H9 (cell line): ENCODE data around the gene CAMKV. TPM values are rescaled to one million over a fixed set of nuclear protein-coding genes. Genes with fewer than 3 reads are reported as not detected.
"Not testable (repeated sequence)": the region's sequence is repeated elsewhere in the genome, so short reads cannot be mapped to it uniquely, and the experiment has no call there.

Experiments
- DNase-seq: peaks from one replicate; pipeline ENCODE4 v3.0.0-alpha.2; 2017
- H2AFZ ChIP-seq: one replicate; pipeline ENCODE4 v1.6.1; 2013; ENCODE audit warnings: mild to moderate bottlenecking, low read length, control low read depth, moderate library complexity
- H2AK5ac ChIP-seq: 2 replicates; pipeline ENCODE4 v1.6.1; 2013; ENCODE audit warnings: low read length, control low read depth, mixed read lengths; ENCODE audit not compliant: insufficient read length
- H2BK120ac ChIP-seq: one replicate; pipeline ENCODE4 v1.6.1; 2013; ENCODE audit warnings: low read depth, mild to moderate bottlenecking, low read length, control low read depth, inconsistent platforms; ENCODE audit not compliant: poor library complexity, severe bottlenecking
- H2BK12ac ChIP-seq: 2 replicates; pipeline ENCODE4 v1.6.1; 2013; ENCODE audit warnings: low read length, control low read depth, mixed read lengths, low read depth; ENCODE audit not compliant: insufficient read length
- H2BK15ac ChIP-seq: 2 replicates; pipeline ENCODE4 v1.6.1; 2013; ENCODE audit warnings: low read depth, low read length, control low read depth
- H2BK20ac ChIP-seq: one replicate; pipeline ENCODE4 v1.6.1; 2013; ENCODE audit warnings: low read depth, mild to moderate bottlenecking, low read length, control low read depth, inconsistent platforms; ENCODE audit not compliant: poor library complexity, severe bottlenecking
- H2BK5ac ChIP-seq: 2 replicates; pipeline ENCODE4 v1.6.1; 2013; ENCODE audit warnings: low read length, control low read depth, mixed read lengths; ENCODE audit not compliant: insufficient read length
- H3K14ac ChIP-seq: 2 replicates; pipeline ENCODE4 v1.6.1; 2013; ENCODE audit warnings: low read length, control low read depth; ENCODE audit not compliant: insufficient read depth
- H3K18ac ChIP-seq: 2 replicates; pipeline ENCODE4 v1.6.1; 2013; ENCODE audit warnings: low read depth, mild to moderate bottlenecking, mixed read lengths, low read length, control low read depth; ENCODE audit not compliant: insufficient read length
- H3K23ac ChIP-seq: 2 replicates; pipeline ENCODE4 v1.6.1; 2013; ENCODE audit warnings: low read length, control low read depth, mixed read lengths, low read depth; ENCODE audit not compliant: insufficient read length
- H3K23me2 ChIP-seq: 2 replicates; pipeline ENCODE4 v1.6.1; 2013; ENCODE audit warnings: low read depth, mild to moderate bottlenecking, mixed read lengths, low read length, control low read depth; ENCODE audit not compliant: insufficient read length, poor library complexity, severe bottlenecking
- H3K27ac ChIP-seq: 2 replicates; pipeline ENCODE4 v1.5.1; 2013; ENCODE audit warnings: low read length, control low read depth, mixed read lengths, low read depth; ENCODE audit not compliant: insufficient read length
- H3K27me3 ChIP-seq: 2 replicates; pipeline ENCODE4 v1.6.1; 2013; ENCODE audit warnings: low read length, control low read depth, inconsistent platforms; ENCODE audit not compliant: insufficient read depth
- H3K4ac ChIP-seq: 2 replicates; pipeline ENCODE4 v1.6.1; 2013; ENCODE audit warnings: low read depth, mild to moderate bottlenecking, control low read depth, inconsistent platforms, low read length, moderate library complexity
- H3K4me1 ChIP-seq: 2 replicates; pipeline ENCODE4 v1.6.1; 2013; ENCODE audit warnings: low read length, control low read depth, inconsistent platforms; ENCODE audit not compliant: insufficient read depth
- H3K4me2 ChIP-seq: 2 replicates; pipeline ENCODE4 v1.6.1; 2013; ENCODE audit warnings: low read length, control low read depth, mixed read lengths; ENCODE audit not compliant: insufficient read length, insufficient read depth
- H3K56ac ChIP-seq: 2 replicates; pipeline ENCODE4 v1.6.1; 2013; ENCODE audit warnings: low read depth, mild to moderate bottlenecking, mixed read lengths, low read length, control low read depth; ENCODE audit not compliant: insufficient read length
- H3K79me1 ChIP-seq: 2 replicates; pipeline ENCODE4 v1.6.1; 2013; ENCODE audit warnings: low read depth, mild to moderate bottlenecking, moderate library complexity, low read length, control low read depth, inconsistent platforms; ENCODE audit not compliant: insufficient read depth, poor library complexity, severe bottlenecking
- H3K79me2 ChIP-seq: 2 replicates; pipeline ENCODE4 v1.6.1; 2013; ENCODE audit warnings: low read length, control low read depth, inconsistent platforms; ENCODE audit not compliant: insufficient read depth
- H3K9ac ChIP-seq: 2 replicates; pipeline ENCODE4 v1.6.1; 2013; ENCODE audit warnings: low read length, control low read depth, mixed read lengths; ENCODE audit not compliant: insufficient read length; ENCODE audit errors: extremely low read depth
- H3K9me3 ChIP-seq: one replicate; pipeline ENCODE4 v1.6.1; 2013; ENCODE audit warnings: low read depth, low read length, inconsistent platforms; ENCODE audit not compliant: control insufficient read depth
- H3T11ph ChIP-seq: one replicate; pipeline ENCODE4 v1.6.1; 2013; ENCODE audit warnings: mild to moderate bottlenecking, low read length, control low read depth, inconsistent platforms
- H4K20me1 ChIP-seq: one replicate; pipeline ENCODE4 v1.6.1; 2013; ENCODE audit not compliant: control insufficient read depth, insufficient read length, insufficient read depth
- H4K5ac ChIP-seq: 2 replicates; pipeline ENCODE4 v1.6.1; 2013; ENCODE audit warnings: low read depth, mild to moderate bottlenecking, mixed read lengths, low read length, control low read depth; ENCODE audit not compliant: insufficient read length
- H4K8ac ChIP-seq: replicated peaks from 2 replicates; pipeline ENCODE4 v1.6.1; 2013; ENCODE audit warnings: low read length, control low read depth, mixed read lengths, low read depth; ENCODE audit not compliant: insufficient read length
- H4K91ac ChIP-seq: 2 replicates; pipeline ENCODE4 v1.6.1; 2013; ENCODE audit warnings: low read depth, mild to moderate bottlenecking, moderate library complexity, mixed read lengths, low read length, control low read depth; ENCODE audit not compliant: insufficient read length
- H3K27ac Mint-ChIP-seq, 3 experiments: 2 replicates in 2 of 3; 3 replicates in 1 of 3; pipeline ENCODE4 v1.8.0; 2020 to 2021; ENCODE audit warnings: mixed read lengths in 3 of 3, mild to moderate bottlenecking in 1 of 3, moderate library complexity in 1 of 3
- H3K27me3 Mint-ChIP-seq: 2 replicates; pipeline ENCODE4 v1.8.0; 2021; ENCODE audit warnings: low read depth, mild to moderate bottlenecking, moderate library complexity, mixed read lengths
- H3K36me3 Mint-ChIP-seq, 3 experiments: 2 replicates in 2 of 3; 3 replicates in 1 of 3; pipeline ENCODE4 v1.8.0; 2020 to 2021; ENCODE audit warnings: low read depth in 3 of 3, mixed read lengths in 3 of 3; ENCODE audit not compliant: insufficient read depth in 1 of 3
- H3K4me1 Mint-ChIP-seq, 2 experiments: 2 replicates each; pipeline ENCODE4 v1.8.0; 2020; ENCODE audit warnings: mixed read lengths in 2 of 2
- H3K4me3 Mint-ChIP-seq, 2 experiments: 2 replicates in 1 of 2; 3 replicates in 1 of 2; pipeline ENCODE4 v1.8.0; 2020 to 2021; ENCODE audit warnings: mild to moderate bottlenecking in 2 of 2, mixed read lengths in 2 of 2, moderate library complexity in 1 of 2
- H3K9me3 Mint-ChIP-seq, 2 experiments: 2 replicates in 1 of 2; 3 replicates in 1 of 2; pipeline ENCODE4 v1.8.0; 2020; ENCODE audit warnings: mild to moderate bottlenecking in 2 of 2, mixed read lengths in 2 of 2, moderate library complexity in 1 of 2
- CTCF ChIP-seq: fragments of 200-600 bp; sonication (generic); conservative IDR thresholded peaks from 3 replicates; pipeline ENCODE4 v1.8.0; 2021; ENCODE audit warnings: antibody characterized with exemption, mild to moderate bottlenecking
- WGBS: extraction: QIAGEN DNeasy Blood & Tissue Kit; methylation state at CpG from one replicate; pipeline ENCODE4 v1.1.7; 2013; ENCODE audit warnings: missing lambda C conversion rate, low lambda C conversion rate, mixed read lengths; ENCODE audit not compliant: insufficient read length; ENCODE audit errors: extremely low coverage; 5-methylcytosine and 5-hydroxymethylcytosine counted together
- long read RNA-seq: library from polyadenylated mRNA; unstranded; transcript quantifications from one replicate; pipeline ENCODE4 v2.0.0, GENCODE V29; 2020
- total RNA-seq: library from RNA; stranded (reverse); gene quantifications from 2 replicates; pipeline ENCODE4 v1.2.1, GENCODE V29; 2021

CAMKV gene, protein sequence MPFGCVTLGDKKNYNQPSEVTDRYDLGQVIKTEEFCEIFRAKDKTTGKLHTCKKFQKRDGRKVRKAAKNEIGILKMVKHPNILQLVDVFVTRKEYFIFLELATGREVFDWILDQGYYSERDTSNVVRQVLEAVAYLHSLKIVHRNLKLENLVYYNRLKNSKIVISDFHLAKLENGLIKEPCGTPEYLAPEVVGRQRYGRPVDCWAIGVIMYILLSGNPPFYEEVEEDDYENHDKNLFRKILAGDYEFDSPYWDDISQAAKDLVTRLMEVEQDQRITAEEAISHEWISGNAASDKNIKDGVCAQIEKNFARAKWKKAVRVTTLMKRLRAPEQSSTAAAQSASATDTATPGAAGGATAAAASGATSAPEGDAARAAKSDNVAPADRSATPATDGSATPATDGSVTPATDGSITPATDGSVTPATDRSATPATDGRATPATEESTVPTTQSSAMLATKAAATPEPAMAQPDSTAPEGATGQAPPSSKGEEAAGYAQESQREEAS
- total RNA-seq: 50.4 and 54.2 TPM in 2 replicates
- long read RNA-seq, transcript CAMKV-209 (11 exons, 3,314 nt): minor isoform, 109 of 369 reads
- long read RNA-seq, transcript CAMKV-215 (12 exons, 2,905 nt): major isoform, 124 of 369 reads
- long read RNA-seq, partial matches to known transcripts: 15 of 369 reads
- long read RNA-seq, other reads (novel, unspliced or antisense): 116 of 369 reads

DNA sequence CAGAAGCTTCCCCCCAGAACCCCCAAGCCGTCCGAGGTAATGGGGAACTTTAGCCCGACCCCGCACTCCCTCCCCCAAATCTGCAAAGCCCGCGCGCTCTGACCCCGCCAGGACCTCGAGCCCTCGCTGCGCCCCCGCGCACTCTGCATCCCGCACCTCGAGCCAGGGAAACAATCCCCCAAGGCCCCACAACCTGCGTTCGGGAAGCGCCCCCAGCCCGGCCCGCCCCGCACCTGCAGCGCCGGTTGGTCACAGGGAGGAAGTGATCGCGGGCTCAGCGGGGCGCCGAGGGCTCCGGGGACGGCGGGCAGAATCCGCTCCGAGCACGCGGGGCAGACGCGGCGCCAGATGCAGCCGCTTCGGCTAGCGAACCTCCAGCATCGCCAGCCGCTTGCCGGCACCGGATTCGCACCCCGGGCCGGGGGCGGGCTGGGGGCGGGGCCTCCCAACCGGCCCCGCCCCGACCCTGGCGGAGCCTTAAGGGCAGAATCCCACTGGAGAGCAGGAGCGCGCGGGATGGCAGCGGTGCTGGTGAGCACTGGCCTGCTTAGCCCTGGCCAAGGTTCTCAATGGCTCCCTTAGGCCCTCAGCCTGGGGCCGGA is at the start of gene CAMKV:
TSS of gene CAMKV (minus strand) at position 382 of the 602 bp plus-strand sequence. CDS start 7,518 bp downstream, outside the sequence.
- no peak for TF ChIP-seq CTCF
- no peak within 1 kb of the TSS for H2BK15ac ChIP-seq
- peaks cover 28% of the 10 kb centered on the region for H3K27me3 Mint-ChIP-seq
- no peak within 1 kb of the TSS for H2AFZ ChIP-seq
- H3K4me3 Mint-ChIP-seq: peak within 1 kb of the TSS; percentile 70 to 83
- H4K20me1 ChIP-seq: no peaks in the 10 kb centered on the region
- no peak within 1 kb of the TSS for H3K18ac ChIP-seq
- H3K9me3 Mint-ChIP-seq: no peaks in the 10 kb centered on the region
- H4K5ac ChIP-seq: no peak within 1 kb of the TSS
- no peak within 1 kb of the TSS for H2AK5ac ChIP-seq
- H3K79me1 ChIP-seq: no peaks in the 10 kb centered on the region
- H2BK12ac ChIP-seq: no peak within 1 kb of the TSS
- H2BK5ac ChIP-seq: no peak within 1 kb of the TSS
- no peaks in the 10 kb centered on the region for H3K27me3 ChIP-seq
- H3K4me2 ChIP-seq: peak within 1 kb of the TSS; percentile 43
- no peak within 1 kb of the TSS for H3K56ac ChIP-seq
- WGBS: no CpG with 5 or more reads among the region's 59 CpGs
- H3K4ac ChIP-seq: no peak within 1 kb of the TSS
- peak; percentile 77 for DNase-seq
- H3K9ac ChIP-seq: peak within 1 kb of the TSS; percentile 3
- H4K8ac ChIP-seq: no peak within 1 kb of the TSS
- H3K27ac ChIP-seq: no peak within 1 kb of the TSS
- H2BK120ac ChIP-seq: no peak within 1 kb of the TSS
- no peak within 1 kb of the TSS for H2BK20ac ChIP-seq
- no peak within 1 kb of the TSS for H4K91ac ChIP-seq
- H3K4me1 ChIP-seq: peaks cover 10% of the 10 kb centered on the region; the same call in 1 of the 2 replicates
- H3K36me3 Mint-ChIP-seq: no peaks in the 10 kb centered on the region; a peak in 1 of 7 replicates
- peaks cover 7% of the 10 kb centered on the region for H3K23me2 ChIP-seq
- no peaks in the 10 kb centered on the region for H3K9me3 ChIP-seq
- H3K79me2 ChIP-seq: no peaks in the 10 kb centered on the region
- no peak within 1 kb of the TSS for H3K23ac ChIP-seq
- H3K27ac Mint-ChIP-seq: peak within 1 kb of the TSS in 2 of 3 experiments; percentile 23 to 91; a peak in 3 of 7 replicates
- H3K14ac ChIP-seq: no peak within 1 kb of the TSS
- peaks cover 29 to 50% of the 10 kb centered on the region in 2 experiments for H3K4me1 Mint-ChIP-seq
- H3T11ph ChIP-seq: no peak within 1 kb of the TSS

DNA sequence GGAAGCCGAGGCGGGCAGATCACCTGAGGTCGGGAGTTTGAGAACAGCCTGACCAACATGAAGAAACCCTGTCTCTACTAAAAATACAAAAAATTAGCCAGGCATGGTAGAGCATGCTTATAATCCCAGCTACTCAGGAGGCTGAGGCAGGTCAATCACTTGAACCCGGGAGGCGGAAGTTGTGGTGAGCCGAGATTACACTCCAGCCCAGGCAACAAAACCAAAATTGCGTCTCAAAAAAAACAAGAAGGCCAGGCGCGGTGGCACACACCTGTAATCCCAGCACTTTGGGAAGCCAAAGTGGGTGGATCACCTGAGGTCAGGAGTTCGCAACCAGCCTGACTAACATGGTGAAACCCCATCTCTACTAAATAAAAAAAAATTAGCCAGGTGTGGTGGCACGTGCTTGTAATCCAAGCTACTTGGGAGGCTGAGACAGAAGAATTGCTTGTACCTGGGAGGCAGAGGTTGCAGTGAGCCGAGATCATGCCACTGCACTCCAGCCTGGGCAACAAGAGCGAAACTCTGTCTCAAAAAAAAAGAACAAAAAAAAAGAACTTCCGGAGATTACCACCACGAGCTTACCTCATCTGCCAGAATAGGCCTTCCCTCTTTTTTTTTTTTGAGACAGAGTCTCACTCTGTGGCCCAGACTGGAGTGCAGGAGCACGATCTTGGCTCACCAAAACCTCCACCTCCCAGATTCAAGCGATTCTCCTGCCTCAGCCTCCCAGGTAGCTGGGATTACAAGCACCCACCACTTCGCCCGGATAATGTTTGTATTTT is 48.3 kb upstream of the CAMKV start:
- H3K4me1 Mint-ChIP-seq, H3K27ac Mint-ChIP-seq, H3K4me3 Mint-ChIP-seq, H3K14ac ChIP-seq, H3K4ac ChIP-seq, H3T11ph ChIP-seq, H3K18ac ChIP-seq, H3K27me3 ChIP-seq, H3K23ac ChIP-seq, H4K8ac ChIP-seq, H2BK15ac ChIP-seq, H2BK5ac ChIP-seq, H4K5ac ChIP-seq, H3K9me3 ChIP-seq, H3K27ac ChIP-seq, H3K9ac ChIP-seq, H4K91ac ChIP-seq, H3K36me3 Mint-ChIP-seq, H3K27me3 Mint-ChIP-seq, H2AFZ ChIP-seq, H4K20me1 ChIP-seq, H2BK20ac ChIP-seq, H3K9me3 Mint-ChIP-seq, H3K79me1 ChIP-seq, H3K56ac ChIP-seq, DNase-seq, H3K79me2 ChIP-seq, H2AK5ac ChIP-seq, H2BK120ac ChIP-seq, H2BK12ac ChIP-seq, H3K4me1 ChIP-seq, H3K23me2 ChIP-seq, H3K4me2 ChIP-seq: not testable (repeated sequence)
- WGBS: no CpG with 5 or more reads among the region's 19 CpGs
